ENCODE results near the gene TENM4.

- TF ChIP-seq POLR2A (IDR thresholded peaks at IDR 0.05) (no peak), CTCF (IDR thresholded peaks at IDR 0.05) (no peak)
These were observed 266.5 kb downstream of the TENM4 start for GRCh38 chr11:79174045-79175008.
